ENCODE results near the gene TRIO.

GRCh38 chr5:14506661-14507060 lies 363.5 kb downstream of the TRIO start:
- TF ChIP-seq CTCF (IDR thresholded peaks at IDR 0.05) (no peak), POLR2A (IDR thresholded peaks at IDR 0.05) (no peak)
